Left hindlimb (tissue), 1 donor: Measurements from ENCODE around the gene IKZF1.

Experiments
- DNase-seq: peaks from one replicate; pipeline ENCODE4 v3.0.0-alpha.2; 2018

Gene IKZF1

GRCh38 chr7:50309721-50310120, 5.2 kb downstream of the IKZF1 start:
- no peak for DNase-seq

GRCh38 chr7:50310361-50310760, 5.8 kb downstream of the IKZF1 start:
- no peak for DNase-seq

- no peak for DNase-seq
These were observed 6.4 kb downstream of the IKZF1 start for GRCh38 chr7:50310956-50311355.

GRCh38 chr7:50312250-50313162, 8.0 kb downstream of the IKZF1 start:
- DNase-seq: no peak

GRCh38 chr7:50314836-50315592, 10.5 kb downstream of the IKZF1 start:
- DNase-seq: no peak

GRCh38 chr7:50315739-50316671, 11.5 kb downstream of the IKZF1 start:
- no peak for DNase-seq

GRCh38 chr7:50317221-50317678, 12.7 kb downstream of the IKZF1 start:
- no peak for DNase-seq

GRCh38 chr7:50317697-50318669, 13.5 kb downstream of the IKZF1 start:
- DNase-seq: no peak

- no peak for DNase-seq
These were observed 17.1 kb downstream of the IKZF1 start for GRCh38 chr7:50321487-50322067.

- no peak for DNase-seq
These were observed 19.6 kb downstream of the IKZF1 start for GRCh38 chr7:50324113-50324512.

- no peak for DNase-seq
These were observed 22.9 kb downstream of the IKZF1 start for GRCh38 chr7:50327443-50327842.

GRCh38 chr7:50329775-50330174, 25.3 kb downstream of the IKZF1 start:
- no peak for DNase-seq

- DNase-seq: no peak
These were observed 25.7 kb downstream of the IKZF1 start for GRCh38 chr7:50330254-50330653.

GRCh38 chr7:50330696-50331095, 26.2 kb downstream of the IKZF1 start:
- DNase-seq: no peak

- DNase-seq: no peak
These were observed 27.2 kb downstream of the IKZF1 start for GRCh38 chr7:50331564-50332208.

GRCh38 chr7:50332241-50333165, 28.0 kb downstream of the IKZF1 start:
- no peak for DNase-seq

- DNase-seq: no peak
These were observed 28.7 kb downstream of the IKZF1 start for GRCh38 chr7:50333221-50333651.

- DNase-seq: no peak
These were observed 30.0 kb downstream of the IKZF1 start for GRCh38 chr7:50334341-50334994.
